NCI-H146 (cell line): Measurements from ENCODE around the gene CRYGN.

Experiments
- DNase-seq: peaks from one replicate; lab custom pipeline; 2025; lab: John Stamatoyannopoulos, UW

CRYGN gene

DNA sequence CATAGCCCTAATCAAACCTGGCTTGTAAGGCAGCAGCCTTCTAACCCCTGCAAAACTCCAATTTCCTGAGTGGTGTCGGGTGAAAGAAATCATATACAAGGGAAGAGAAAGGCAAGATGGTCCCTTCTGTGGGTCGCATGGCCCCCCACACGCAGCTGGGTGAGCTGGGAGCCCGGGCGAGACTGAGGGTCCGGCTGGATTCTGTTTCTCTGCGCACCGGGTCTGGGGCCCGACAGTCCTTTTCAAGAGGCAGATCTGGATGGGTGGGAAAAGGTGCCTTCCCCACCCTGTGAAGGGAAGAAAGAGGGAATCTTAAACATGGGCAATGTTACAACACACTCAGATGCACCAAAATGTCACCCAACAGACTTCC, 48.6 kb downstream of the CRYGN start:
- DNase-seq: no peak

DNA sequence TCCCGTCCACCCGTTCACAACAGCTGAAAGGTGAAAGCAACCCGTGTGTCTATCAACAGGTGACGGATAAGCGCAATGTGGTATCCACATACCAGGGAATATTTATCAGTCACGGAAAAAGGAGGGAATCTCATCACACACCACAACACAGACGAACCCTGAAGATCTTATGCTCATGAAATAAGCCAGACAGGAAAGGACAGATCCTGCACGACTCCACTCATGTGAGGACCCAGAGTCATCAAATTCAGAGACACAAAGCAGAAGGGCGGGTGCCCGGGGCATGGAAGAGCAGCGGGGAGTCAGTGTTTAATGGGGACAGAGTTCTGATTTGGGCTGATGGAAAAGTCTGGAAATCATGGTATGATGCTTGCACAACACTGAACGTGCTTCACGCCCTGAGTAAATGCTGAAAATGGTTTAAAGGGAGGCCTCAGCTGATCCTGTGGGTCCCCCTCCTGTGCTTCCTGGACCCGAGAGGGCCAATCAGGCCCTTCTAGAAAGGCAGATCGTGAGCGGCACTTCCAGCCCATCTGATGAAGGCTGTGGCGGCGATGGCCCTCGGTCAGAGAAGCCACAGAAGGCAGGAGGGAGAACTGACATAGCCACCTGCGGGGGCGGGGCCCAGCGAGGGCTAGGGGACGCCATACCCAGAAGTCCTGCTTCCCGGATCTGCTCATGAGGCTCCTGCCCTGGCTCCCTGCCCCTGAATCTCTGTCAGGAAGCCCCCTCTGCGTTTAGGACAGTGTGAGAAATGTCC, 49.2 kb downstream of the CRYGN start:
- DNase-seq: peak; percentile 47

DNA sequence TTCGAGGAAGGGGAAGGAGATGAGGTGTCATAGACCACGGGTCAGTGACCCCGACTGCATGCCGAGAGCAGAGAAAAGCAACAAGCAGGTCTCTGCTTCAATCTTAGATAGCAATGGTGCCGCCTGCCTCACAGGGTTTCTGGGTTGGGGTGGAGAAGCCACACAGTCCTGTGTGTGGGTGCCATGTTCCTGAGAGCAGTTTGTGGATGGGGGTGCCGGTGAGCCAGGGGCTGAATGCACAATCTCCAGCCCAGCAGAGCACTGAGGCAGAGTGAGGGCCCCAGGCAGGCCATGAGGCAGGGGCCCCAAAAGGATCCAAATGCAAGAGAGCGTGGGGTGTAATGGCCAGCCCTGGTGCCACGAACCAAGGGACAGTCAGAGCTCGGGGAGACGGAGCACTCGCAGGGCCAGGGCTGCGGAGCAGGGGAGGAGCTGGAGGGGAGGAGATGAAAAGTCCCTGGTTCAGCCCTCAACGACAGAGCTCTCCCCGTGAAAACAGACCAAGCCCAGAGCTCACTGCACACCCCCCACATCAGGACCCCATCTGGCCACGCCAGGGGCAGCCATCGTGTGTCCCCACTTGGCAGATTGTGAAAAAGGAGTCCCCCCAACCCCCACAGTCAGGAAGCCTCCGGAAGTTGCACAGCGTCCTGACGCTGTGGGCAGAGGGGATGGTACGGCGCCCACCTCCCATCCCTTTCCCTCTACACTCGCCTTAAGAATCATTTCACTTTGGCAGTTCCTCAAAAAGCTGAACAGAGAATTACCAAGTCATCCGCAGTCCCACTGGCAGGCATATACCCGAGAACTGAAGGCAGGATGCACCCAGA, 50.0 kb downstream of the CRYGN start:
- DNase-seq: no peak

DNA sequence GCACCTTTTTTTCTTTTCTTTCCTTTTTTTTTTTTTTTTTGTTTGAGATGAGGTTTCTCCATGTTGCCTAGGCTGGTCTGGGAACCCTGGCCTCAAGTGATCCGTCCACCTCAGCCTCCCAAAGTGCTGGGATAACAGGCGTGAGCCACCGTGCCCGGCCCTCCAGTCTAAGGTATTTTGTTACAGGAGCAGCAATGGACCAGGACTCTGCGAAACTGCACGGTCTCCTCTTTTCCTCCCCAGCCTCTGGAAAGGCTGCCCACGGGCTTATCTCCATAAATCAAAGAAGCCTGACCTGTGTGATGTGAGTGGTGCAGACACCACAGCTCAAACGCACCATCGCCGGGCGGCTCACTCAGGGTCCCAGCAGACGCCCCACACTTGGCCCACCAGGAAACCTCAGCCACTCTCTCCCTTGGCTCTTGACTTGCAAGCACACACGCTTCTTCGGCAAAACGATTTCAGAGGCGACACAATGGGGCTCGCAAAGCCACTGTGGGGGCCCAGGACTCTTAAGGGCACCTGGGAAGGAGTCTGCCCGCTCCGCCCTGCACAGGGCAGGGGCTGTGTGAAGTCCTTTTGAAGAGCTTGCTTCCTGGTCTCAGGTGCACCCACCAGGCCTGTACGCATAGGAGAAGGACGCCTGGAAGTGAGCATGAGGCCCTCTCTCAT, 50.7 kb downstream of the CRYGN start:
- DNase-seq: no peak

DNA sequence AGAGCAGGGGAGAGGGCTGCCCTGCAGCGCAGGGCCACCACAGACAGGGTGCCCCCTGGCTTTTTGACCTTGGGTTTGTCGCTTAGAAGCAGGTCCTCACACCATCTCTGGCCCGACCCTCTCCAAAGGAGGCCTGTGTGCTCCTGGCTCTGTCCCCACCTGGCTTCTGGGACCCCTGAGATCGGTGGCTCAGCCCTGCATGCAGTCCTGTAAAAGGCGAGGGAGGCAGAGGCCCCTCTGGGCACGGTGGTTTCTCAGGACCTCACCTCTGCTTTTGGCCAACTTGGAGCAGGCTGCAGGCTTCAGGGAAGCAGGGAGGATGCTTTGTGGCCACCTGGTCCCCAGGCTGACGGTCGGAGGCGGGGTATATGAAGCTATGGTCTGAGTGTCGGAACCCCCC, 51.5 kb downstream of the CRYGN start:
- DNase-seq: no peak

DNA sequence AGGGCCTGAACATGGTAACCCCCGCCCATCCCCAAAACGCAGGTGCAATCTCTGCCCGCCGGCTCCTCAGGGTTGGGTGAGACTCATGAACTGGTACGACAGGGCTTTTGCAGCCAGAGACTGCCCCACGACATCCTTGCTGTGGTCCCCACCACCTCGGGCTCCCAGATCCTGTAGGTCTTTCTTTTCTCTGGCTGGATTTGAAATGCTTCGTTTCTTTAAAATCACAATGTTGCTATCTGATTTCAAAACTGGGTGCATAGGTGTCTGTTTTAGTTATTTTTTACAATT, 52.0 kb downstream of the CRYGN start:
- DNase-seq: no peak

DNA sequence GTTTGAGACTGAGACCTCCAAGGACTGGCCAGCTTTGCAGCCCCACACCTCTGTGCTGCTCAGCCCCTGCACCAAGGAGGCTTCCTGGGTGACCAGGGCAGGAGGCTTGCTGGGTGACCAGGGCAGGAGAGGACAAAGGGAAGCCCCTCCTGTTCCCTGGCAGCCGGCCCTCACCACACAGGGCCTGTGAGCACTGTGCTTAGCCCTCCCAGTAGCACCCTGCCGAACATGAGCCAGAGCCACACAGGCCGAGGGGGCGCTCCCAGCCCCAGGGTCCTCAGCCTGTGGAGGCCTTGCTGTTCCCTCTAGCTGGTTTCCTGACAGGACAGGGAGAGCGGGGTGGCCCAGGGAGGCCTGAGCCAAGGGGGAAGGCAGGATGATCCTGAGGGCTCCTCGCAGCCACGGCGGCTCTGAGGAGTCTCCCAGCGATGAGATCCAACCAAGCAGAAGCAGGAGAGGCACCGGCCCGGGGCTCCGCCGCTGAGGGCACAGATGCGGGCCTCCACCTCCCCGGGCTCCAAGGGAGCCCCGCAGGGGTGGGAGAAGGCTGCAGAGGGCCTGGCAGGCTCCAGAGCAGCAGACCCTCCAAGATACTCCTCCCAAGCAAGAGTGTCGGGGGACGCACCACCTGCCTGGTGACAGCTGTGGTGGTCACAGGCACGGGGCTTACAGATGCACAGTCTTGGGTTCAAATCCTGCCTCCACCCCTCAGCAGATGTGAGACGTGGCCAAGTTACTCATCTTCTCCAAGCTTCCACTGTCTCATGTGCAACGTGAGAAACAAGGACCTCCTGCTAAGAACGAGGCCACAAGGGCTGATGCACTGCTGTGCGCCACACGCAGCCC, 52.6 kb downstream of the CRYGN start:
- peak; percentile 12 for DNase-seq

DNA sequence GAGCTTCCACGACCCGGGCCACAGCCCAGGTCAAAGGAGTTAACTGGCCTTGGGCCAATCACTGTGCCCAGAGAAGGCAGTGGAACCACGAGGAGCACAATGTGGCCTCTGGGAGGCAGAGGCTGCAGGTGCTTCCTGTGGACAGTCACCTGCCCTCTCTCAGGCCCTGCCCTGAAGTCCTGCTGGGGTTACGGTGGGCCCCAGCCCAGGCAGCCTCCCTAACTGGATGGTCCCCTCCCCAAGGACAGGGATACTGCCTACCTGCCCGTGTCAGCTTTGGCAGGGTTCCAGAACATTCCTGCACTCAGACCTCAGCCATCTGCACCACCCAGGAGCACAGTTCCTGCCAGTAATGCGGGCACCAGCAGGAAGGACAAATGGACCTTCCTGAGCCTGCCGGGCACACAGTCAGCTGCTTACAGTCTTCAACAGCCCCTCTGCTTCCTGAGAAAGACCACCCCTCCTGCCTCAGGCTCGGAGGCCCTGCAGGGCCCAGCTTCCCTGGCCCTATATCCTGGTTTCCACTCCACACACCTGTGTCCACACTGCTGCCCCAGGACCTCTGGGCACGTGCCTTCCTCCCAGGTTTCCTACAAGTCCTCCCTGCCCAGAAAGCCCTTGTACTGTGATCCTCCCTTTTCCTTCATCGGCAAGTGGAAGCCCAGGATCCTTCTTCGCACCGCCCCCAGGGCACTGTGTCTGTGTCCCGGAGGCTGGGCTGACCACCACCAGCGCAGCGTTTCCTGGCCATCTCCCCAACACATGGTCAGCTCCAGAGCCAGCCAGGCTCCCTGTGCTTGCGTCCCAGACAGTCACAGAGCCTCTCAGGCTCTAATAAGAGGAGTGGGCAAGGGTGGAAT, 53.4 kb downstream of the CRYGN start:
- no peak for DNase-seq

DNA sequence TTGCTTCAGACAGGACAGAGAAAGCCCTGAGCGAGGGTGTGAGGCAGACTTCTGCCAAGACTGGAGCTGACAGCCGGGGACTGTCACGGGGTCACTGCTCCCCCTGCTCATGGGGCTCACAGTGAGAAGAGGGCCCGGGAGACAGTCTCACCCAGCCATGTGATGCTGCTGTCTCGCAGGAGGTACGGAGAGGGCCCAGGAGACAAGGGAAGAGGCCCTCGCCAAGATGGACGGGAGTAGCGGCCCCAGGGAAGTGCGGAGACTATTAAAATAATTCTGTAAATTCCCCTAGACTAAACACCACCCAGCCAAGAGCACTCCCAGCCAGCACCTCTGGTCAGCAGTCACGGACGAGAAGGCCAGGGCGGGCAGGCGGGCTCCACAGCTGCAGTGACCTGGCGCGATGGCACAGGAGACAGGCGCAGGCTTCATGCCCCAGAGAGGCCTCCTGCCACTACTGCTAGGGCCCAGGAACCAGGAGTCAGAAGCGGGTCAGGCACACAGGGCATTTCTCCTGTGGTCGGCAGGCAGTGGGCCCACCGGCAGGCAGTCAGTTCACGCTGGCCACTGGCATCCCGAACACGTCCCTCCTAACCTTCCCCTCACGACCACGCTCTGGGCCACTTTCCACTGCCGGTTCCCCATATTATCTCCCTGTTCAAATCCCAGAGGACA, 54.2 kb downstream of the CRYGN start:
- no peak for DNase-seq

DNA sequence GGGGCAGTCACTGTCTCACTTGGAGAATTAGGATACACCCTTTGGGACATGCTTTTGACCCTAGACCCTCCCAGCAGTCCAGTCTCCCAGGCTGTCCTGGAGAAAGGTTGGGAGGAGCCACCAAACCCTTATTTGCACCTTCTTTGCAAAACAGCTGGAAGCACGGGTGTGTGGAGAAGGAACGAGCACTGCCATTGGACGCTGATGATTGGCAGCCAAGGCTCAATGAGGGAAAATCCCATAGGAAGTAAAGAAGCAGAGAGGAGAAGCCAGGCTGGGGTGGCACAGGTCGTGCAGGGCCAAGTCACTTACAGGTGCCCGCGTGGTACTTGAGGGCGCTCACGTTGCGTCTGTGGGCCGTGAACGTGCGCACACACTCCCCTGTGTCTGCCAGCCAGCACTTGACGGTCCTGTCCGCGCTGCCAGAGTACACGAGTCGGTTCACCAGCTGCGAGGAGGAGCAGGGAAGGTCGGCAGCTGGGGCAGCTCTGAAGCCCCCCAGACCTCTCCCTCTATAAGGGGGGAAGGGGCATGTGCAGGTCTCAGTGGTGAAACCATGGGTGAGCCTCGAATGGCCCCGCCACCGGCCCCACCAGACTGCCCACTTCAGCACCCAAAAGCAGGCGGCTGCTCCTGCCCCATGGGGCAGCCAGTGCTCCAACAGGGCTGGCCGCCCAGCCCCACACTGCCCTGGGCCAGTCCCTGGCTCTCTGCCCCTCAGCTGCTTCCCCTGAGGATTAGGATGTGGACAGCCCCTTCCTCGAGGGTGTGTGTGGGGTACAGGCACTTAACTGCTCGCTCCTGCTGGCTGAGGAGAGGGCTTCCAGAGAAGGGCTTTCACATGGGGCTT, 54.9 kb downstream of the CRYGN start:
- DNase-seq: no peak

DNA sequence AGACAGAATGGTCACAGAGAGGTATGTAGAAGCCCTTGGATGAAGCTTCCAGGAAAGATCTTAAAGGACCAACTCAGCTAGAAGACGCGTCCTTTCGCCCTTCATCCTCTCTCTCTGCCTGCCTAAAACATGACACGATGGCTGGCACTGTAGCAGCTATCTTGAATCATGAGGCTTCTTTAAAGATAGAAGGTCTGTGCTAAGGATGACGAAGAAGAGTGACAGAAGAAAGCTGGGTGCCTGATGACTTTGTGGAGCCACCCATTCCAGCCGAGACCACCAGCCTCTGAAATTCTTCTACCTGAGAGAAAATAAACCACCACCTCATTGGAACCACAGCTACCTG, 55.6 kb downstream of the CRYGN start:
- DNase-seq: no peak

DNA sequence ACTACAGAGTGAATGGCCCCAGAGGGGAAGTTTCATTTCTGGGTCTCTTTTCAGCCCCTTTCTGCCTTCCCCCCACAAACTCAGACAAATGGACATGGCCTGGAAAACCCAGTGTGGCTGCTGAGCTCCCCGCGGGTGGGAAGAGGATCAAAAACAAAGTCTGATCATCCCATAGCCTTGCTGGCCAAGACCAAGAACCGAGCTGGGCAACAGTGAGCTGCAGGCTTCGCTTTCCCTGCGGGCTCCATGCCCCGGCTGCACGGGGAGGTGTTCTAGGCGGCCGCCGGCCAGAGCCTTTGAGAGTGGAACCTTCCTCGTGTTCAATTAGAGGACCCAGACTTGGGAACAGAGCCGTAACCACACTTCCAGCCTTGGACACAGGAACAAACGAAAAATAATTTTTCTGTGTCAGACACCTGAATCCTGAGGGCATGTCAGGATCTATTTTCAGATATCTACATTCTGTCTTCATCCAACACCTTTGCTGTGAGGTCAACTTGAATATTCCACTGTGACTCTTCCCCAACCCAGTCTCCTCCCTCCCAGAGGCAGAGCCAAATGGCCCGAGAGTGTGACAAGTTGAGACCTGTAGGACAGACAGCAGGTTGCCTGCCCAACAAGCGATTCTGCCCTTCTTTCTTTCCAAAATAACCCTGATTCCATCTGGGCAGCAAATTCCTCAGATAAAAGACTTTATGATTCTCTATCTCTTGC, 56.1 kb downstream of the CRYGN start:
- no peak for DNase-seq

DNA sequence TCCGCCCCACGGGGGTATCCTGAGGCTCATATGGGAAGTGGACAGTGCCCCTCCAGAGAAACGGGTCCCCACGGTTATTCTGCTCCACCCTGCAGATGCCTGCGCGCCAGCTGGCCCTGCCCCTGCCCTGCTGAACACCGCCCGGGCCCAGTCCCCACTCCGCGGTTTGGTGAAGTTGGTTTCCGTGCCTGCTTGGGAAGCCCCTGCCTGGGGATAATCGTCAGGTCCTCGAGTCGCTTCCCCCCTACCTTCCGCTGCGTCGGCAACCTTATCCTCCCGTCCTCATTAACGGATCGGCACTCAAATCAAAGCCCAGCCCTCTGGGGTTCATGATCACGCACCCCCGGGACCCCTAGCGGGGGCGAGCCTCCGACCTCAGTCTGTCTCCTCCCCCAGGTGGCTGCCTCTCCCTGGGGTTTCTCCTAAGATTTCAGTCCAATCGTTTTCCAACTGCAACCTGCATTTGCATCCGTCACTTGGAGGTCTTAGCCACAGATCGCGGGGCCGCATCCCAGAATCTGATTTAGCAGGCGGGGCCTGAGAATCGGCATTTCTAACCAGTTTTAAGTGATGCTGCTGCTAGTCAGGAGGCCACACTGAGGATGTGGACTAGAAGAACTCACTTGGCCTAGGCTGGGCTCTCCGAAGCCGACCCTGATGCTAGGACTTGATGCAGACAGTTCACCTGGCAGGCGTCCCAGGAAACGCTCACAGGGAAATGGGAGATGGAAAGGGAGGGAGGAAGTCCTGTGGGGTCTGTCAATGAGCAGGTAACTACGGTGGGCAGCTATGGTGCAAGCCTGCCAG, 57.7 kb downstream of the CRYGN start:
- peak; percentile 26 for DNase-seq

DNA sequence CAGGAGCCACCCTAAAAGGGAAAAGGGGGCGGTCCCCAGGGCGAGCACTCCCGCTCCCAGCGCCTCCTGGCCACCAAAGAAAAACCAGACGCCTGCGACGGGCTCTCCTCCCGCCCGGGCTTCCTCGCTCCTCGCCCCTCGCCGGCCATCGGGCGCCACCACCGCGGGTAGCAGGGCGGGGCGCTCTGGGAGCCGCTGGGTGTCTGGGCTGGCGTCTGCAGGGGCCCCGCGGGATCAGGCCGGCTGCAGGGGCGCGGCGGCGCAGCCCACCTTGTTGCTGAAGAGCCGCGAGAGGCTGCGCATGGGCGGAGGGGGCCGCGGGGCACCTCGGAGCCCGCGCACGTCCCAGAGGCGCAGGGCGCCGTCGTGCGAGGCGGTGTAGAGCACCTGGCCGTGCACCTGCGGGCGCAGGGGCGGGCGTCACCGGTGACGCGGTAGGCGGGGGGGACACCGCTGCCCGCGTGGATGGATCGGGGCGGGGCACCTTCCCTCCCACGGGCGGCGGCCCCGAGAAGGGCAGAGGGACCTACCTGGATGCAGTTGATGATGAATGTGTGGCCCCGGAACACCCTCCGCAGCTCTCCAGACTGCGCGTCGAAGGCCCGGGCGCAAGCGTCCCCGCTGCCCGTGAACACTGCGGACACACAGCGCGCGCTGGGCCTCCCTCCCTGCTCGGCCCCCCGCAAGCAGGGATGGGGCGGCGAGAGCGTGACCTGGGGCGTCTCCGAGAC, 58.4 kb downstream of the CRYGN start:
- DNase-seq: peak; percentile 39

DNA sequence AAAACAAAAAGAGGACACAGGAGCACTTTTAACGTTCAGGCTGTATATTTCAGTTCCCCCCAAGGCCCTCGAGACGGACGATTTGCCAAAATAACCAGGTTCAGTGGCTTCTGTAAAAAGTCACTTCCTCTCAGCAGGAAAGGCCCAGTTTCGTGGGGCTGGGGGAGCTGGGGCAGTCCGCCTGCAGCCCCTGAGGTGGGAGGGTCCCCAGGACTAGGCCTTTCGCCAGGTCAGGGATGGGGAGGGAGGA, 58.9 kb downstream of the CRYGN start:
- DNase-seq: no peak

DNA sequence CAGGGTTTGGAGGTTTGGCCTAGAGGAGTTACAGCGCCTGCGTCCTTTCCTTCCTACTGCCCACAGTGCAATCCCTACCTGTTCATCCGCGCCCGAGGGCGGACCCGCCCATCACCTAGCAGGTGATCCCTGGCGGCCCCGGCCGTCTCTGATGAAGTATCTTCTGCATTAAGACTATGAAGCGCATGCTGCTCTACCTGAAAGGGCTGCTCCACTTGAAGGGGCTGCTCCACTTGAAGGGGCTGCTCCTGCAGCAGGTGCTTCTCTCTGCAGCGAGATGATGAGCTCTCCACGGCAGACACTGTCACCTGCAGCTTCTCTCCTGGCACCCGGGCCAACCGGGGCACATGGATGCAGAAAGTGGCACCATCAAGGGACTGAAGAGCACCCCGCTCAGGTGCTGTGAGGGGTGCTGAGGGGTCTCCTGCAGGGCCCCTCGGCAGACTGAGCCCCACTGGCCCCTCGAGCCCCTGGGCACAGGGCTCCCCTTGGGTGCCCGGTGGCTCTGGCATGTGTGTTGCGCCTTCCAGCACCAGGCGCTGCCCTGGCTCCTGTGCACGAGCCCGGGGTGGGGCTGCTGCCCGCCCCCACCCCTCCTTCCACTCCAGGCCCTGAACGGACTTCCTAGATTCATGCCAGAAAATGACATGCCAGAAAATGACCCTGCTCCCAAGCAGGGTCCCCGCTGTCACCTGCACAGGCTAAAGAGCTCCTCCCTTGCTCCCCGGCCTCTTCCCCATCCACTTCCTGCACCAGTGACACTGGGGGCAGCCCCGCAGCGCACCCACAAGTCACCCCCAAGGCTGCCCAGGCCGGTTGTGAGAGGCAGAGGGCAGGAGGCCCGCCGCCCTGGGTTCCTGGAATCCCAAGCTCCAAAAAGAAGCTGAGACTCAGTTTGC, 59.5 kb downstream of the CRYGN start:
- no peak for DNase-seq
